Activated T-cell treated with anti-CD3 and anti-CD28 coated beads, Interleukin-2, amount 50 U/mL, for 4 hours (primary cell): Measurements from ENCODE around the gene MAFB. TPM values are rescaled to one million over a fixed set of nuclear protein-coding genes. Genes with fewer than 3 reads are reported as not detected.

Experiments used
- ATAC-seq, 2 donors: fragments of 200-7000 bp; cut with Tn5 transposase; one replicate each; pipeline ENCODE4 v1.10.0; 2021
- DNase-seq: peaks from one replicate; pipeline ENCODE4 v3.0.0-alpha.2; 2020
- H3K27me3 Mint-ChIP-seq: one replicate; pipeline ENCODE4 v1.8.0; 2021; ENCODE audit warnings: low read depth, mixed read lengths
- H3K36me3 Mint-ChIP-seq: one replicate; pipeline ENCODE4 v1.8.0; 2022; ENCODE audit warnings: mixed read lengths; ENCODE audit not compliant: insufficient read depth
- H3K4me1 Mint-ChIP-seq: one replicate; pipeline ENCODE4 v1.8.0; 2021; ENCODE audit warnings: low read depth, mixed read lengths
- H3K4me3 Mint-ChIP-seq: one replicate; pipeline ENCODE4 v1.8.0; 2021; ENCODE audit warnings: mild to moderate bottlenecking, moderate library complexity, mixed read lengths
- H3K9me3 Mint-ChIP-seq: one replicate; pipeline ENCODE4 v1.8.0; 2021; ENCODE audit warnings: mixed read lengths
- total RNA-seq, 3 donors: library from RNA; stranded (reverse); gene quantifications; one replicate each; pipeline ENCODE4 v1.2.1, GENCODE V29; 2021

MAFB gene
- total RNA-seq, 3 donors from 2014 or later, result 0.13 to 0.18 (median 0.16) TPM

GRCh38 chr20:40646361-40646760 lies 42.7 kb downstream of the MAFB start:
- no peaks in the 10 kb centered on the region for H3K36me3 Mint-ChIP-seq
- no peaks in the 10 kb centered on the region for H3K9me3 Mint-ChIP-seq
- H3K4me3 Mint-ChIP-seq, result no peak overlapping the region
- peaks cover 4% of the 10 kb centered on the region for H3K27me3 Mint-ChIP-seq
- ATAC-seq (no peak), DNase-seq (no peak)
- H3K4me1 Mint-ChIP-seq, result no peaks in the 10 kb centered on the region

GRCh38 chr20:40644863-40645262 lies 44.2 kb downstream of the MAFB start:
- H3K36me3 Mint-ChIP-seq, result no peaks in the 10 kb centered on the region
- ATAC-seq, result no peak
- peaks cover 4% of the 10 kb centered on the region for H3K27me3 Mint-ChIP-seq
- H3K4me1 Mint-ChIP-seq, result no peaks in the 10 kb centered on the region
- H3K9me3 Mint-ChIP-seq, result no peaks in the 10 kb centered on the region
- DNase-seq, result no peak
- H3K4me3 Mint-ChIP-seq, result no peak overlapping the region

DNA sequence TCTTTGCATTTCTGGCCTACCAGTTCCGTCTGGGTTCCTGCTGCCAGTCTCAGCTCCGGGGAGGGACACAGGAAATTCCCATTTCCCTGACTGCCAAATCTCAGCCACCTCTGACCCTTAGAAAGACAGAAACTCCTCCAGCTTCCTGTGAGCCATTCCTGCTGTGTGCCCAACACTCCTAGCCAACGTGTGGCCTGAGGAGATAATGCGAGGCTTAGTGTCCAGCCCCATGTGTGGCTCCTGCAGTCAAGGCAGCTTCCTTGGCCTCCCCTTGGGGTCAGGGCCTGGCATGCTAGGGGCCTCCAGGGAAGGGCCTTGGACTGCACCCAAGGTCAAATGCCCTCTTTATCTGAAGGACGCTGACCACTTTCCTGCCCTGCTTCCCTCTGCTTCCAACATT lies 45.1 kb downstream of the MAFB start:
- H3K36me3 Mint-ChIP-seq, result no peaks in the 10 kb centered on the region

DNA sequence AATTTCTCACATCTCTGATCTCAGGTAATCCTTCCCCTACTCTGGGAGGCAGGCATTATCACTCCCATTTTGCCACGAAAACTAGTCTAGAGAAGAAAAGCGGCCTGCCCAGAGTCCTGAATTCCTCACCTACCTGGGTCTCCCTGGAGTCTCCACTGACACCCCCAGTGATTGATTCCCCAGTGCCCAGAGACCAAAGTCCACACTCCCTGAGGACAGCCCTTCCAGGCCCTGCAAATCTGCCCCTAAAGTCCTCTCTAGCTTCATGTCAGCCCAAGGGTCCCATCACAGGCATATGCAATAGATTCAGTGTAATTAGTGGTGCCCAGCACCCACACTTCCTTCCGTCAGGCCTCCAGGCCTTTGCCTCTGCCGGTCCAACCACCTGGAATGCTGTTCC lies 47.2 kb downstream of the MAFB start:
- H3K36me3 Mint-ChIP-seq, result no peaks in the 10 kb centered on the region
- ATAC-seq (no peak), DNase-seq (no peak)
- H3K9me3 Mint-ChIP-seq, result no peaks in the 10 kb centered on the region
- H3K4me1 Mint-ChIP-seq, result no peaks in the 10 kb centered on the region
- peaks cover 1% of the 10 kb centered on the region for H3K27me3 Mint-ChIP-seq
- H3K4me3 Mint-ChIP-seq, result no peak overlapping the region

More for the DNA sequence above, 45.1 kb downstream of the MAFB start:
- peaks cover 3% of the 10 kb centered on the region for H3K27me3 Mint-ChIP-seq
- DNase-seq (no peak), ATAC-seq (no peak)
- H3K9me3 Mint-ChIP-seq, result no peaks in the 10 kb centered on the region
- no peak overlapping the region for H3K4me3 Mint-ChIP-seq
- H3K4me1 Mint-ChIP-seq, result no peaks in the 10 kb centered on the region

- ATAC-seq (no peak), DNase-seq (no peak)
- Mint-ChIP-seq H3K9me3 (no peaks in the 10 kb centered on the region), H3K36me3 (no peaks in the 10 kb centered on the region), H3K4me3 (no peak overlapping the region), H3K27me3 (no peaks in the 10 kb centered on the region), H3K4me1 (no peaks in the 10 kb centered on the region)
These were observed 47.8 kb downstream of the MAFB start for GRCh38 chr20:40641202-40641601.

DNA sequence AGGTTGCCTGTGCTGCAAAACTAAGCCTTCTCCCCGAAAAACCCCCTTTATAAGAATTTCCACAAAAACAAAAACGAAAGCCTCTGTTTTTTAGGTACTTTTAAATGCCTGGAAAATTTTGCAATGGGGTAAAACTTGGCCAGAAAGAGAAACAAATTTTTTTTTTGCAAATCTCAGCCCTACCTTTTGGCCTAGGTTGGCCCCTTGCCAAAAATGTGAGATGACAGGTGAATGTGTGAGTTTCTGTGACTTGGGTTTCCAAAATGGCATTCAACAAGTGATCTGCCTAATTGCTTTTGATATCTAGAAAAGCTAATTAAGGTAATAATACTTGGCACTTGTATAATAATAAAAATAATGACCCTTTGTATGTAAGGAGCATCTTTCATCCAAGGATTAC lies 48.4 kb downstream of the MAFB start:
- no peaks in the 10 kb centered on the region for H3K36me3 Mint-ChIP-seq
- no peak for DNase-seq
- no peak overlapping the region for H3K4me3 Mint-ChIP-seq
- no peaks in the 10 kb centered on the region for H3K27me3 Mint-ChIP-seq
- ATAC-seq, result no peak
- H3K4me1 Mint-ChIP-seq, result no peaks in the 10 kb centered on the region
- H3K9me3 Mint-ChIP-seq, result no peaks in the 10 kb centered on the region

GRCh38 chr20:40639676-40640355 lies 49.2 kb downstream of the MAFB start:
- Mint-ChIP-seq H3K4me1 (no peaks in the 10 kb centered on the region), H3K27me3 (no peaks in the 10 kb centered on the region), H3K36me3 (no peaks in the 10 kb centered on the region), H3K9me3 (no peaks in the 10 kb centered on the region), H3K4me3 (no peak overlapping the region)
- DNase-seq (no peak), ATAC-seq (no peak)

DNA sequence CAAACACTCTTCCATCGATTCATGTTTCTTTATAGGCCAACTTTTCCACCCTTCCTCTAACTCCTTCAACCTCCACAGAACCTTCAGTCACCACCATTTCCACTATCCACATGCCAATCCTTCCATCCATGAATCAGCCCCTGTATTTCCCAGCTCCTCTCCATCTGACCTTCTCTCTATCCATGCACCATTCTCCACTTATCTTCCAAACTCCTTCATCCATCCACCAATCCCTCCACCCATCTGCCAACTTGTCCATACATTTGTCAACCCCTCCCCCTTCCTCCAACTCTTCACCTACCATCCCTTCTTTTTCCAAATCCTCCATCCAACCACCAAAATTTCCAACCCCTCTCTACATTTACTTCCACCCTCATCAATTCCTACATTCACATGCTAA lies 49.9 kb downstream of the MAFB start:
- DNase-seq, result no peak
- H3K27me3 Mint-ChIP-seq, result no peaks in the 10 kb centered on the region
- H3K36me3 Mint-ChIP-seq, result no peaks in the 10 kb centered on the region
- H3K4me3 Mint-ChIP-seq, result no peak overlapping the region
- H3K4me1 Mint-ChIP-seq, result no peaks in the 10 kb centered on the region
- no peak for ATAC-seq
- H3K9me3 Mint-ChIP-seq, result no peaks in the 10 kb centered on the region

GRCh38 chr20:40638414-40638813 lies 50.6 kb downstream of the MAFB start:
- Mint-ChIP-seq H3K4me1 (no peaks in the 10 kb centered on the region), H3K4me3 (no peak overlapping the region), H3K36me3 (no peaks in the 10 kb centered on the region), H3K9me3 (no peaks in the 10 kb centered on the region), H3K27me3 (no peaks in the 10 kb centered on the region)
- no peak for ATAC-seq
- DNase-seq, result no peak

GRCh38 chr20:40637176-40637575 lies 51.9 kb downstream of the MAFB start:
- no peaks in the 10 kb centered on the region for H3K4me1 Mint-ChIP-seq
- ATAC-seq (no peak), DNase-seq (no peak)
- no peaks in the 10 kb centered on the region for H3K27me3 Mint-ChIP-seq
- no peaks in the 10 kb centered on the region for H3K9me3 Mint-ChIP-seq
- no peaks in the 10 kb centered on the region for H3K36me3 Mint-ChIP-seq
- no peak overlapping the region for H3K4me3 Mint-ChIP-seq

DNA sequence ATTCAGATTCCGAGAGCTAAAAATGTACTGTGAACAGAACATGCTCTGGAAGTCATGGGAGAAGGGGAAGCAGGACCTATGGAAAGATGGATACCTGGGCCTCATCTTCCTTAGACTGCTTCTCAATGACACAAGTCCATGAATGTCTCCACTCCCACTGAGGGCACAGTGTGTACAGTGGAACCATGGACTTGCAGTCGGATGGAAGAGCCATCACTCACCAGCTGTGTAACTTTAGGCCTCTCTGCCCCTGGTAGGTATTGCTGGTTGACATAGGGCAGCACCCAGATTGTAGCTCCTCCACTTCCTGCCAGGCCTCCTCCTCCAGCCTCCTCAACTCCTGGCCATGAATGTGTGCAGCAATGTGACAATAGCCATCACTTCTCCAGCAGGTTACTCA lies 52.5 kb downstream of the MAFB start:
- Mint-ChIP-seq H3K36me3 (no peaks in the 10 kb centered on the region), H3K4me3 (no peak overlapping the region), H3K4me1 (no peaks in the 10 kb centered on the region), H3K27me3 (no peaks in the 10 kb centered on the region), H3K9me3 (no peaks in the 10 kb centered on the region)
- DNase-seq, result no peak
- ATAC-seq, result no peak

- Mint-ChIP-seq H3K36me3 (no peaks in the 10 kb centered on the region), H3K4me1 (no peaks in the 10 kb centered on the region), H3K4me3 (no peak overlapping the region), H3K27me3 (no peaks in the 10 kb centered on the region), H3K9me3 (no peaks in the 10 kb centered on the region)
- no peak for ATAC-seq
- no peak for DNase-seq
These were observed 53.1 kb downstream of the MAFB start for GRCh38 chr20:40635971-40636370.
